IPS-NIHi7 (cell line): ENCODE data around the gene LTB.

Experiments
- DNase-seq: peaks from one replicate; pipeline ENCODE4 v3.0.0; 2012; ENCODE audit warnings: mixed read lengths; ENCODE audit errors: extremely low spot score

LTB gene

DNA sequence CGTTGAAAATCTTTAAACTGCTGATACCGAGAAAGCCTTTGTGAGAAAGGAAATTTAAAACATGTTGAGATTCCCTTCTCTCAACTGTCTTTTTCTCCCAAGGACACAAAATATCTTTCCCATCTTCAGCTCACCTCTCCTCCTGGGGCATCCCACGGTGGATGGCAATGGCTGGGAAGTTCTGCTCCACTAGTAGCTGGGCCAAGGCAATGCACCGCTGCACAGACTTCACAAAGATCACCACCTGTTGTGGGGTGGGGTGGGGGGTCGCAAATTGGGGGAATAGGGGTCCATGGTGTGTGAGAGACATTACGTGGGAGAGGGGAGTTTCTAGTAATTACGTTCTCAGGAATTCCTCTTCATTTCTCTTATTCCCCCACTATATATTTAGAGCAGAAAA lies 51.1 kb downstream of the LTB start:
- no peak for DNase-seq

DNA sequence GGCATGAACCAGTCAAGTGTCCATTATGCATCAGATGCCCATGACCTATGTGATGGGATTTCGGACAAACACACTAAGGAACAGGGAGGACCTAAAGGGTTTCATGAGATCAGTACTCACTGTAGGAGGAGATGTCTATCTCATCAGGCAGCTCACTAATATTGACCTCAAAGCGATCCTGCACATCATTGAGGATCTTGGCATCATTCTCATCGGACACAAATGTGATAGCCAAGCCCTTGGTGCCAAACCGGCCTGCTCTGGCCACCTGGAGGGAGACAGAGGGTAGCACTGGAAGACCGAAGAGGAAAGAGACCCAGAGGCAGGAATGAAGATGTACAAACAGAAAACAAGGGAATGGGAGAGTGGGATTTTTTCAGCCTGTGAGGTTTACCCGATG lies 51.6 kb downstream of the LTB start:
- DNase-seq = no peak
